Islet precursor cell (in vitro differentiated cells): ENCODE results near the gene ESPNL.

Experiments
- DNase-seq: peaks from one replicate; pipeline ENCODE4 v3.0.0-alpha.2; 2018

The ESPNL gene

DNA sequence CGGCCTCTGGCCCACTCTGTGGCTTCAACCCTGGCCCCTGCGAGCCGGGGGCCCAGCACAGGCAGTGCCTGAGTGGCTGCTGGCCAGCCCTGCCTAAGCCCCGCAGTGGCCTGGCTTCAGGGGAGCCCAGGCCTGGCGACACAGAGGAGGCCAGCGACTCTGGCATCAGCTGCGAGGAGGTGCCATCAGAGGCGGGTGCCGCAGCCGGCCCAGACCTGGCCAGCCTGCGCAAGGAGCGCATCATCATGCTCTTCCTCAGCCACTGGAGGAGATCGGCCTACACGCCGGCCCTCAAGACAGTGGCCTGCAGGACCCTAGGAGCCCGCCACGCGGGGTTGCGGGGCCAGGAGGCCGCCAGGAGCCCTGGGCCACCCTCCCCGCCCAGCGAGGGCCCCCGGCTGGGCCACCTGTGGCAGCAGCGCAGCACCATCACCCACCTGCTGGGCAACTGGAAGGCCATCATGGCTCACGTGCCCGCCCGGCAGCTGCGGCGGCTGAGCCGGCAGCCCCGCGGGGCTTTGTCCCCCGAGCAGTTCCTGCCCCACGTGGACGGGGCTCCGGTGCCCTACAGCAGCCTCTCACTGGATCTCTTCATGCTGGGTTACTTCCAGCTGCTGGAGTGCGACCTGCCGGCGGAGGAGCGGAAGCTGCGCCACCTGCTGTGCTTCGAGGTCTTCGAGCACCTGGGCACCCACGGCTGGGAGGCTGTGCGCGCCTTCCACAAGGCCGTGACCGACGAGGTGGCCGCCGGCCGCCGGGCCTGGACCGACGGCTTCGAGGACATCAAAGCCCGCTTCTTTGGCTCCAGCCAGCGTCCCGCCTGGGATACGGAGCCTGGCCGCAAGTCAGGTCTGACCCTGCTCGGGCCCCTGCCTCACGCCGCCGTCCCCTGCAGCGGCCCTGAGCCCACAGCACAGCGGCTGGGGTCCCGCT is 30.8 kb downstream of the ESPNL start:
- peak; percentile 52 for DNase-seq

DNA sequence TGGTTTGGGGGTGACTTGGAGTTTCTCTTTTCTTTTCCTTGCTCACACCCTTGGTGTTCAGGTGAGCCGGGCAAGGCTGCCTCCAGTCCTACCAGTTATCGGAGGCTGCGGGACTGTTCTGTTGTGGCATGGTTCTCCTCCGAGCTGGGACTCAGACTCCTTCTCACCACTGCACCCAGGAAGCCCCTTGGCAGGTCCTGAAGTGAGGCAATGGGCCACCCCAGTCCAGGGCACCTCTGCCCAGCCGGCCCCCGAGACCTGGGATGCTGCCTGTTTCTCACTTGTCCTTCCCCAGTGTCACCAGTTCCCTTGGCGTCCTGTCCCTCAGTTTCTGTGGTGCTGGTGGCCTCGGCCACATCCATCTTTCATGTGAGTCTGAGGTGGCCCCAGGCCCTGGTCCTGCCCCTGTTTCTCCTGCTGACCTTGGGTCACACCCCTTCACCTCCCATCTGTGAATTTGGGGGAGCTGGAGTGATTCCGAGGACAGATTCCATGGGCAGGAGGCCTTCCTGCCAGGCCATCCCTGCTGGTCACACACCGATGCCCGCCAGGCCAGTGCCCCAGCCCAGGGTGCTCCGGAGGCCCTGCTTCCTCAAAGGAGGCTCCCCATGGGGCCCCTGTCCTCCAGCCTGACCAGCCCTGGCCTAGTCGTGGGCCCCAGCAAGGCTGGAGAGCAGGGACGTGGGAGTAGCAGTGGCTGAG is 31.8 kb downstream of the ESPNL start:
- DNase-seq: peak; percentile 49

DNA sequence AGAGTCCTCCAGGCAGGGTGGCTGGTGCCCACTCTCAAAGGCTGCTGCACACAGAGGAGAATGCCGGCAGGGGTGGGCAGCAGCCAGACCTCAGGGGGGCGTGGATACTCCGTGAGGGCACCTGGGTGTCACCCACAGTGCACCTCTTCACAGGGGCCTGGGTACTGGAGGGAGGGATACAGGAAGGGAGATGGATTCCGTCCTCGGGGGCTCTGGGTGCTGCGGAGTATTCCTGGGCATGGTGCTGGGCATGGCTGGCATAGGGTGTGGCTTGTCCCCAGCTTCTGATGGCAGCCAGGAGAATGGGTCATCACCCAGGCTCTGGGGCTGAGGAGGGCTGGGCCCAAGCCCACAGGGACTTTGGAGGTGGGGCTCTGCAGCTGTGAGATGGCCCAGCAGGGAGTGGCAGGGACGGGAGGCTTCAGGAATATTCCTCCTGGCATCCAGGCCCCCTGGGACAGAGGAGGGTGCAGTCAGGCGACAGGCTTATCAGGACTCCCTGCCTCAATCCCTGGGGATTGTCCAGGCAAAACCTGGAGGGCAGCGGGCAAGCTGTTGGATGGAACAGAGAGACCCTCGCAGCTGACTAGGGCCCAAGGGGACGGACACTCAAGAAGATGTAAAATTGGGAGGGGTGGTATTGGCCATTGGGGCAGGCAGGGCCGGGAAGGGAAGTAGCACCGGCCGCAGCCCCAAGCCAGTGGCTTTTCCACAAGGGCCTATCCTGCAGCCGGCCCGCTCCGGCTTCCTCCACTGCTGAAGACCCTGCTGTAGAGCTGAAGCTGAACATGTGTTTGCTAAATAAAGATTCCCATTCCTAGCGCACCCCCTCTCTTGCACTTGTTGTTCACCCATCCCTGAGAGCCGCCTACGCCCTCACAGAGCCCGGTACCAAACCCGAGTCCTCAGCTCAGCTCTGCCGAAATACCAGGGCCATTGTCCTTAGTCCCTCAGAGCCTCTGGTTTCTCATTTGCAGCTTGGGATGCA is 32.6 kb downstream of the ESPNL start:
- DNase-seq: peak; percentile 38

DNA sequence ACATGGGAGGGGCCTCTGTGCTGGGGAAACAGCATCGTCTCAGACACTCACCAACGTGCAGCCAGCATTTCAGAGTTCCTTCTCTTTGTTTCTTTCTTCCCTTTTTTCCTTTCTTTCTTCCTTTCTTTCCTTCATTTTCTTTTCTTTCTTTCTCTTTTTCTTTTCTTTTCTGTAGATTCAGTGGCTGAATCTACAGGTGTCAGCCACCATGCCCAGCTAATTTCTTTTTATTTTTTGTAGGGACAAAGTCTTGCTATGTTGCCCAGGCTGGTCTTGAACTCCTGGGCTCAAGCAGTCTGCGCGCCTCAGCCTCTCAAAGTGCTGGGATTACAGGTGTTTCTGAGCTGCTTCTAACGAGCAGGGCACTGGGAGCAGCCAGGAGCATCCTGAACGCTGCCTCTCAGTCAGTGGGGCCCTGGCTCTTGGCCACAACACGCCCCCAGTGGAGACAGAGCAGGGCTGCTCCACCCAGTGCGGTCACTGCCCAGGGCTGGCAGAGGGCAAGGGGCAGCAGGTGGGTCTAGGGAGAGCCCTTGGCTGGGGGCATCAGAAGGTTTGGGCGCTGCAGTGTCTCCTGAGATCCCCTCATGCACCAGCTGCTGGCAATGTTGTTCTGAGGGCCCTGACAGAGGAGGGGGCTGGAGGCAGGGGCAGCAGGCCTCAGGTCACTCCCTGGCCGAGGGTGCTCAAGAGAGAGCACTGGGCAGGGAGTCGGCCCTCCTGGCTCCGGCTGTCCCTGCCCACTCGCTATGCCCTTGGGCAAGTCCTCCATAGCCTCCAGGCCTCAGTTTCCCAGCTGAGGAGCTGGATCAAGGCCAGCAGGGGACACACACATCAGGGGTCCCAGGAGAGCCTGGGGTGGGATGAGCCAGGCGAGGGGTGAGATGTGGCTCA is 33.6 kb downstream of the ESPNL start:
- peak; percentile 60 for DNase-seq

DNA sequence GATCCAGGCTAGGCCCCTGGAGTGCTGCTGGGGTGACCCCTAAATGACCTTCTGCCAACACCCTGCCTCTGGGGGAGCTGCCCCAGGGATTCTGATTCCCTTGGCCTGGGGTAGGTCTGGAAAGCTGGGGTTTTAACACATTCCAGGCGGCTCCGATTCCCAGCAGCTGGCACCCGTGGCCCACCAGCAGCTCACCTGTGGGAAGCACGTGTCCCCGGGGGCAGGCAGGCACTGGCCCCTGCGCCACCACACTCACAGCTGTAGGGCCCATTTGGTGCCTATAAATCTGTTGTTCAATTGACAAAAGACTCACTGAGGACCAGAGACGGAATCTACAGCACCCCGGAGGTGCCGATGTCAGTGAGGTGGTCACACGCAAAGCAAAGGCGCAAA is 34.2 kb downstream of the ESPNL start:
- peak; percentile 37 for DNase-seq

DNA sequence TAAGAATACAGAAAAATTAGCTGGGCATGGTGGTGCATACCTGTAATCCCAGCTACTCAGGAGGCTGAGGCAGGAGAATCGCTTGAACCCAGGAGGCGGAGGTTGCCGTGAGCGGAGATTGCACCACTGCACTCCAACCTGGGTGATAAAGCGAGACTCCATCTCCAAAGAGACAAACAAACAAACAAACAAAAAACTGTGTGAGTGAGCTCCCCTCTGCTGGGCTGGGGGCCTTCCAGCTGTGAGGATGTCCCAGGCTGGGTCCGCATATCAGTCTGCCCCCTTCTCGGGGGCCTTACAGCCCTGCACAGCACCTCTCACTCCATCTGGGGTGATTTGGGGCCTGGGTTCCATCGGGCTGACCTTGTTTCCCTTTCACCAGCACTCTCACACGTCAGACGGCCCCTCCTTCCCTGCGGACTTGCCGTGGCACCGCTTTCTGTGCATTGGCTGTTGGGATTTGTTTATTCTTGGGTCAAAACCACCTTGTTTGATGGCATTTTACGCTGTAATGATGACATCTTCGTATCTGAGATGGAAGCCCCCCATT is 35.5 kb downstream of the ESPNL start:
- no peak for DNase-seq

DNA sequence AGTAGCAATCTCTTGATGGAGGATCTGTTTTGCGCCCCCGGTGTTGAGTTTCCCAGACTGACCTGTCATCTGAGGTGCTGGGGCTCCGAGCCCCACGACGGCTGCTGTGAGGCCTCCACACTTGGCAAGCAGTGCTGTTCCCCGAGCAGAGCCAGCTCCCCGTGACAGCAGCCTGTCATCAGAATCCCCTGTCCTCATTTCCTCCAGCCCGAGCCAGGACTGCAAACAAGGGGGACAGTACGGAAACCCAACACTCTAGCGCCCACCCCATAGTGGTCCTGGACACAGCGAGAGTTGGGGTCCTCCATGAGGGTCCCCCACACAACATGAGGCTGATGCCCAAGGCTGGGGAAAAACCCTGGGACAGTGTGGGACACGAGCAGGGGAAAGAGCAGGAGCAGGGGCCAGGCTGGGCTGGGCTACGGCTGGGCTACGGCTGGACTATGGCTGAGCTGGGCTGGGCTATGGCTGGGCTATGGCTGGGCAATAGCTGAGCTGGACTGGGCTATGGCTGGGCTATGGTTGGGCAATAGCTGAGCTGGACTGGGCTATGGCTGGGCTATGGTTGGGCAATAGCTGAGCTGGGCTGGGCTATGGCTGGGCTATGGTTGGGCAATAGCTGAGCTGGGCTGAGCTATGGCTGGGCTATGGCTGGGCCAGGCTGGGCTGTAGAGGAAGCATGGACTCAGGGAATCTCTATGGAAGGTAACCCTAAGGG is 36.8 kb downstream of the ESPNL start:
- DNase-seq: no peak

DNA sequence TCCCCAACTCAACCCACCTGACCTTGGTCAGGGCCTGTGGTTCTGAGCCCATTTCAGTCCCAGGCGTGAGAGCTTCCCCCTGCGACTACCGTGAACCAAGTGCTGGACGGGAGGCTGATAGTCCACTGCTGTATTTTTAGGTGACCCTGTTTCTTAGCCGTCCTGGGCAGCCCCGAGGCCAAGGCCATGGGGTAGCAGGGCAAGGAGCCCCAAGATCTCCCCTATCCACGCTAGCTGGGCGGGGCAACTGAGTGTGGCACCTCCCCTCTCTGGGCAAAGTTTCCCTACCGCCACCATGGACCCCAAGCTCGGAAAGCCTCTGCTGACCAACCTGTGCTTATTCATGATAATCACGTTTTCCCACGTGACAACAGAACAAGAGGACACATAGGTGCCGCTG is 37.7 kb downstream of the ESPNL start:
- no peak for DNase-seq

DNA sequence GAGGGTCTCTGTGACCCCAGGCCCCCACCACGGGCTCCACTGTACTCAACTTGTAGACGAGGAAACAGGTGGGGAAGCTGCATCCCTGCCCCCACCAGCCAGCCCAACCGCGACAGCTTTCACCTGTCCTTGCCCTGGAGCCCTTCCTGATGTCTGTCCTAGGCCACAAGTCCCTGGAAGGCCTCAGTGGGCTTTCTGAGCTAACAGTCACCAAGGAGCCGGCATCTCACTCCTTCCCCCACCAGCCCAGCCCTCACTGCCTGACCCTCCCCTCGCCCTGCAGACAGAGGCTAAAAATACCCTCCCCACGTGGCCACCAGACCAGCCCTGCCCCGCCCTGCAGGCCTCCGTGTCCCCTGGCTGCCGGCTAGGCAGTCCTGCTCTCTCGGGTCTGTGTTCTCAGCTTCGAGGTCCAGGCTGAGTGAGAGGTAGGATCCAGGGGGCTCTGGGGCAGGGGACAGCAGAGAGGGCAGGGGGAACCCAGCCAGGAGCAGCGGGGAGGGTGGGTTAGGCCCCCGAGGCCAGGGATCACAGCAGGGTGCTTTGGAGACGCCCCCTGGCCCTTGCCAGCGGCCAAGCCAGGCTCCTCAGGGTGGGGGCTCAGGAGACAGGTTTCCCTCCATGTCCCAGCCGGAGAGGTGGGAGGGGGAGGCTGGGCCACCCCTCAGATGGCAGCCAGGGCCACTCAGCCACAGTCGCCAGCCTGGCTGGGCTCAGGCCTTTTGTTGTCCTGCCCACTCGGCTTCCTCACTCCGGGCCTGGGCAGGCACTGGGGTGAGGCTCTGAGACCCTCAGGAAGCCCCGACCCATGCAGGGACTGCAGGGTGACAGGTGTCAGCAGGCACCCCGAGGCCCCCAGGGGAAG is 38.4 kb downstream of the ESPNL start, which contains the start of gene KLHL30:
Gene KLHL30 (plus strand): TSS at position 338 of the 865 bp plus-strand sequence. CDS start 2,087 bp downstream, outside the sequence.
- peak; percentile 77 for DNase-seq

DNA sequence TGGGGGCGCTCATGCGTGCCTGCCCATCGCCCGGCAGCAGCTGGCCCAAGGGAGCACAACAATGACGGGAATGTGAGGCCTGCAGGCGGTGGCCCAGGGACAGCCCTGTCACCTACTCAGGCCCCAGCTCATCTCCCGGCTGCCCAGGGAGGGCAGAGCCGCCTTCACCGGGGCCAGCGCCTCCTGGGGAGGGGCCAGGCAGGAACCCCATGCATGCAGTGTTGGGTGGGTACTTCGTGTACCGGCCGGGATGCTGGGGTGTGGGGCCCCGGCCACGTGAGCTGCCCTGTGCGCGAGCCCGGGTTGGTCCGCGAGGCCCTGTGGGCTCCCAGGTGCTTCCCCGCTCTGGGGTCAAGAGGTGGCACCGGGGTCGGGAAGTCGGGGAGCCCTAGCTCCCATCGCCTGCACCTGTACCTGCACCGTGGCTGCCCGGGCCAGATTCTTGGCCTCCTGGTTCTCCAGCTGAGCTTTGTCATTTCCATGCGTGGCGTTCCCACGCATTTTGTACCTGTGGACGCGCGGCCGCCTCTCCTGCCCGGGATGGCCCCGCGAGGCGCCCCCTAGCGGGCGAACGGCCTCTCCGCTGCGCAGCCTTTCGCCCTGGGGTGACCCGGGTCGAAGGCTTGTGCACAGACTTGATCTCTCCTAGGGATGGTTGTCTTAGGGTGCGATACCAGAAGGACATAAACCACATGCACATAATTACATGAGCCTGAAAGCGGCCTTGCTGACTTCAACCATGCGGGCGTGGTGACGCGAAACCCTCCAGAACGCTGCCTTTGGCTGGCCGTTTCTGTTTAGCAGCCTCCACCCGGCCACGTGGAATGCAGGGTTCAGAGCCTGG is 39.3 kb downstream of the ESPNL start:
- DNase-seq: no peak

DNA sequence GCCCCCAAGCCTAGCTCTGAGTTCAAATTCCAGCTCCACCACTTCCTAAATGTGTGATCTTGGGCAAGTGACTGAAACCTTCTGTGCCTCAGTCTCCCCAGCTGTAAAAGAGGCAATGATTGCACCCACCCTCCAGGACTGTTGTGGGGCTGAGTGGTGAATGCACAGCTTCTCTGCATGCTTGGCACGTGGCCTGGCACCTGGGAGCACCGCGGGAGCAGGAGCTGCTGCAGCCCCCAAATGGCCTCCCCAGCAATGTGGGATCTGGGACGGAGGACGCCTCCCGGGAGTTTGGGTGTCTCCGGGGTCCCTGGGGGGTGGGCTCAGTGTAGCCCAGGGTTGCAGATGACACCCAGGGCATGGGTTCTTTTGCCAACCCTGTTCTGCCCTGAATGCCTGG is 39.9 kb downstream of the ESPNL start:
- no peak for DNase-seq

DNA sequence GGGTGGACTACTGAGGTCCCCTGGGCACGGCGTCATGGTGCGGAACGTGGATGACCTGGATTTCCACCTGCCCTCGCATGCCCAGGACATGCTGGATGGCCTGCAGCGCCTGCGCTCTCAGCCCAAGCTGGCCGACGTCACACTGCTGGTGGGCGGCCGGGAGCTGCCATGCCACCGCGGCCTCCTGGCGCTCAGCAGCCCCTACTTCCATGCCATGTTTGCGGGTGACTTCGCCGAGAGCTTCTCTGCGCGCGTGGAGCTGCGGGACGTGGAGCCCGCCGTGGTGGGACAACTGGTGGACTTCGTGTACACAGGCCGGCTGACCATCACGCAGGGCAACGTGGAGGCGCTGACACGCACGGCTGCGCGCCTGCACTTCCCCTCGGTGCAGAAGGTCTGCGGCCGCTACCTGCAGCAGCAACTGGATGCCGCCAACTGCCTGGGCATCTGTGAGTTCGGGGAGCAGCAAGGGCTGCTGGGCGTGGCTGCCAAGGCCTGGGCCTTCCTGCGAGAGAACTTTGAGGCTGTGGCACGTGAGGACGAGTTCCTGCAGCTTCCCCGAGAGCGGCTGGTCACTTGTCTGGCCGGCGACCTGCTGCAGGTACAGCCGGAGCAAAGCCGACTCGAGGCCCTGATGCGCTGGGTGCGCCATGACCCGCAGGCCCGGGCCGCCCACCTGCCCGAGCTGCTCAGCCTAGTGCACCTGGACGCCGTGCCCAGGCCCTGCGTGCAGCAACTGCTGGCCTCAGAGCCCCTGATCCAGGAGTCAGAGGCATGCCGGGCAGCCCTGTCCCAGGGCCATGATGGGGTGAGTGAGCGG is 40.8 kb downstream of the ESPNL start:
- no peak for DNase-seq

DNA sequence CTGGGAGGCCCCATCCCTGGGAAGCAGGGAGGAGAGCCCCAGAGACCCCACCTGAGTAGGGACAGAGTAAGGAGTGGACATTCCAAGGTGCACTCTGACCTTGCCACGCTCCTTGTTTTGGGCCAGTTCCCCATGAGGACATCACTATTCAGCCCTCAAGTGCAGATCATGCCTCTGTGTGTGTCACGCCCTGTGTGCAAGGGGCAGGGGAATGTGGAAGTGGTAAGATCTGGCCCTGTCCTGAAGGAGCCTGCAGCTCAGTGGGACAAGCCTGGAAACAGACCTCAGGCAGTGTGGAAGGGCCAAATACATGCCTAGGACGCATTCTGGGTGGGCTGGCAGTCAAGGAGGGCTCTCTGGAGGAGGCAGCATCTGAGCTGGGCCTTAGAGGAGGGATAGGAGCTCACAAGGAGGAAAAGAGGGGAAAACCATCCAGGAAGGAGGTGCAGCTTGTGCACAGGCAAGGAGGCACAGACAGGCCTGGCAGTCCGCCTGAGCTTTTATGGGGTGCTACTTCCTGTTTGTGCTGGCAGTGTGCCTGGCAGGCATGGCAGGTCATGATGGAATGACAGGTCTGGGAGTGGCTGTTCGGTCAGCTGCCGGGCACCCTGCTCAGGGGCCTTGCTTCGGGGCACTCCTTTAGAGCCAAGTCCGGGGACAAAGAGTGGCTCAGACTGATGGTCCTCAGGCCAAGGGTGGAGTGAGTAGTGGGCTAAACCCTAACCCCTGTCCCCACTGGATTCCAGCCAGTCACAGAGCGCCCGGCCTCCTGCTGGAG is 41.6 kb downstream of the ESPNL start:
- DNase-seq: no peak

DNA sequence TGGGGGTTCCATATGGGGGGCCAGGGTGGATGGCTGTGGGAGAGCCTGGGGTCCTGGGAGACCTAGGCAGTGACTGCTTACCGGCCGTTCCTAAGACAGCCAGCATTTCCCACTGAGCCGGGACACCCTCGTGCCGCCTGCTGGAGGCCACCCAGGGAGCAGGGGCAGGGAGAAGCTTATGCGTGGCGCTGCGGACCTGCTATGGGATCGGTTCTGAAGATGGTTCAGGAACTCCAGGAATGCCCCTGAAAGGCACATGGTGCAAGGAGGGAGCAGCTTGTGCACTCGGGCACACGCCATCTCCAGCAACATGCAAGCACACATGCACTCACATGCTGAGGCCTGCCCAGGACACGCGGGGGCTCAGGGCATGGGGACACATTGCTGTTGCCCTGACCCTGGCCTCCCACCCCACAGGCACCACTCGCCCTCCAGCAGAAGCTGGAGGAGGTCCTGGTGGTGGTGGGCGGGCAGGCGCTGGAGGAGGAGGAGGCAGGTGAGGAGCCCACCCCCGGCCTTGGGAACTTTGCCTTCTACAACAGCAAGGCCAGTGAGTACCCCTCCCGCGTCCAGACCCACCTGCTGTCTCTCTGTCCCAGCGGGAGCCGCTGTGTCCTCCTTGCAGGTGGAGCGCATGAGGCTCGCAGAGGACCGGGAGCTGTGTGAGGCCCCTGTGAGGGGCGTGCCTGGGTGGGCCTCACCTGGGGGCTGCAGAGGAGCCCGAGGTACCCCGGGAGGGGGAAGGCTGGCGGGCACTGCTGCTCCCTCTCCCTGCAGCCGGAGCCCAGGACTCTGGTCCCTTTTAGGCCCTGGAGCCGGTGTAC is 42.5 kb downstream of the ESPNL start:
- no peak for DNase-seq

DNA sequence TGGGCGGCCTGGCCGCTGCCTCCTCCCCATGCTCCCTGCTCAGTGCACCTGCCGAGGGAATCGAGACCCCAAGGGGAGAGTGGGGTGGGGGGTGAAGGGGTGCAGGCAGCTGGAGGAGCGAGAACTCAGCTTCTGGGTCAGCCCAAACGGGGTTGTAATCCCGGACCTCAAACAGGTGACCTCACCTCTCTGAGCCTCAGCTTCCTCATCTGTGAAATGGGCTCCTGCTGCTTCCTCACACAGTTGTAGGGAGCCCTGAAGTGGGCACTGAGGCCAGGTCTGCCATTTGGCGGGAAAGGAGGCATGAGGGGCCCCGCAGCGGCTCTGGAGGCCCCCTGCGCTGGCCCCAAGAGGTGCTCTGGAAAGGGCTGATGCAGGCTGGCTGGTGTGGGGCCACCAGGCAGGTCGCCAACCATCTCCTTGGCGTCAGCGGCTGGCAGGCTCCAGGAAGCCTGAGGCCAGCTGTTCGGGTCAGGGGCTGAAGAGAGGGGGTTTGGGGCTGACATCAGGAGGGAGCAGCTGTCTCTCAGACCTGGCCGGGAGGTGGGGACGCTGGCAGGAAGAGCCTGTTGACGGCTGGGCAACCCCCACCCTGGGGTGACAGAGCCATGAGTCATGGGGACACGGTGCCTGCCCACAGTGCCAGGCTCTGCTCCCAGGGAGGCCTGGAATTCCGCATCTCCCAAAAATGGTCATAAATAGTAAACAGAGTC is 43.3 kb downstream of the ESPNL start:
- no peak for DNase-seq
